ENCODE measurements around the gene DCLRE1C. TPM values are rescaled to one million over a fixed set of nuclear protein-coding genes. Genes with fewer than 3 reads are reported as not detected.

The DCLRE1C gene
- total and polyA plus RNA-seq, 9 of the 15 experiments (the other 6 are each of a cell fraction or from before 2014, with no cell fraction given) = 8.8 to 22.2 (median 13.9) TPM

DNA sequence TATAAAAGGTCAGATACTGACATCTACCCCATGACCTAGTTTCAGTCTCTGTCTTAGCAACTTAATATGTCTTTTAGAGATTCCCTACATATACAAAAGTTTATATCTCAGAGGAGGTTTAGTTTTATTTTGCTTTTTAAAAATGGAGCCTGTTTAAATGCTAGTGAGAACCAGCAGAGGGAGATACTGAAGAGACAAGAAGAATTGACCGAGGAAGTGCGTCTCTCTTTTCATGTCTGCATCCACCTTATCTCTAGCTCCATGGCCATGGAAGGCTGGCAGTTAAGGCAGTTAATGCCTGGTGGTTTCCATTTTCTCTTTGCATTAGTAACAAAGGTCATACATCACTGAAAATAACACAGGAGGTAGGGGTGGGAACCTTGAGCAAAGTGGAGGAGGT lies 64.6 kb downstream of the DCLRE1C start (continued):
- TF ChIP-seq, protein P1, sequence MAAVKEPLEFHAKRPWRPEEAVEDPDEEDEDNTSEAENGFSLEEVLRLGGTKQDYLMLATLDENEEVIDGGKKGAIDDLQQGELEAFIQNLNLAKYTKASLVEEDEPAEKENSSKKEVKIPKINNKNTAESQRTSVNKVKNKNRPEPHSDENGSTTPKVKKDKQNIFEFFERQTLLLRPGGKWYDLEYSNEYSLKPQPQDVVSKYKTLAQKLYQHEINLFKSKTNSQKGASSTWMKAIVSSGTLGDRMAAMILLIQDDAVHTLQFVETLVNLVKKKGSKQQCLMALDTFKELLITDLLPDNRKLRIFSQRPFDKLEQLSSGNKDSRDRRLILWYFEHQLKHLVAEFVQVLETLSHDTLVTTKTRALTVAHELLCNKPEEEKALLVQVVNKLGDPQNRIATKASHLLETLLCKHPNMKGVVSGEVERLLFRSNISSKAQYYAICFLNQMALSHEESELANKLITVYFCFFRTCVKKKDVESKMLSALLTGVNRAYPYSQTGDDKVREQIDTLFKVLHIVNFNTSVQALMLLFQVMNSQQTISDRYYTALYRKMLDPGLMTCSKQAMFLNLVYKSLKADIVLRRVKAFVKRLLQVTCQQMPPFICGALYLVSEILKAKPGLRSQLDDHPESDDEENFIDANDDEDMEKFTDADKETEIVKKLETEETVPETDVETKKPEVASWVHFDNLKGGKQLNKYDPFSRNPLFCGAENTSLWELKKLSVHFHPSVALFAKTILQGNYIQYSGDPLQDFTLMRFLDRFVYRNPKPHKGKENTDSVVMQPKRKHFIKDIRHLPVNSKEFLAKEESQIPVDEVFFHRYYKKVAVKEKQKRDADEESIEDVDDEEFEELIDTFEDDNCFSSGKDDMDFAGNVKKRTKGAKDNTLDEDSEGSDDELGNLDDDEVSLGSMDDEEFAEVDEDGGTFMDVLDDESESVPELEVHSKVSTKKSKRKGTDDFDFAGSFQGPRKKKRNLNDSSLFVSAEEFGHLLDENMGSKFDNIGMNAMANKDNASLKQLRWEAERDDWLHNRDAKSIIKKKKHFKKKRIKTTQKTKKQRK (IDR thresholded peaks at IDR 0.05; ENCODE audit: borderline replicate concordance, low read depth, low read length) = no peak
- no peak for TF ChIP-seq SRSF1 (IDR thresholded peaks at IDR 0.05; ENCODE audit: low read depth, low read length)
- no peak for TF ChIP-seq DDX20 (tag; IDR thresholded peaks at IDR 0.05; ENCODE audit: low read depth)
- TF ChIP-seq DMBX1 (CRISPR knock-in tag; IDR thresholded peaks at IDR 0.05; ENCODE audit: borderline replicate concordance) = no peak
- no peak for TF ChIP-seq POU5F1 (IDR thresholded peaks at IDR 0.05; ENCODE audit: borderline replicate concordance, low read depth, low read length, partially characterized antibody)
- TF ChIP-seq KAT2B (IDR thresholded peaks at IDR 0.05; ENCODE audit: low read depth, low read length) = no peak
- TF ChIP-seq, protein P2, sequence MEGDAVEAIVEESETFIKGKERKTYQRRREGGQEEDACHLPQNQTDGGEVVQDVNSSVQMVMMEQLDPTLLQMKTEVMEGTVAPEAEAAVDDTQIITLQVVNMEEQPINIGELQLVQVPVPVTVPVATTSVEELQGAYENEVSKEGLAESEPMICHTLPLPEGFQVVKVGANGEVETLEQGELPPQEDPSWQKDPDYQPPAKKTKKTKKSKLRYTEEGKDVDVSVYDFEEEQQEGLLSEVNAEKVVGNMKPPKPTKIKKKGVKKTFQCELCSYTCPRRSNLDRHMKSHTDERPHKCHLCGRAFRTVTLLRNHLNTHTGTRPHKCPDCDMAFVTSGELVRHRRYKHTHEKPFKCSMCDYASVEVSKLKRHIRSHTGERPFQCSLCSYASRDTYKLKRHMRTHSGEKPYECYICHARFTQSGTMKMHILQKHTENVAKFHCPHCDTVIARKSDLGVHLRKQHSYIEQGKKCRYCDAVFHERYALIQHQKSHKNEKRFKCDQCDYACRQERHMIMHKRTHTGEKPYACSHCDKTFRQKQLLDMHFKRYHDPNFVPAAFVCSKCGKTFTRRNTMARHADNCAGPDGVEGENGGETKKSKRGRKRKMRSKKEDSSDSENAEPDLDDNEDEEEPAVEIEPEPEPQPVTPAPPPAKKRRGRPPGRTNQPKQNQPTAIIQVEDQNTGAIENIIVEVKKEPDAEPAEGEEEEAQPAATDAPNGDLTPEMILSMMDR (IDR thresholded peaks at IDR 0.05 in 2 of 3, conservative IDR thresholded peaks at IDR 0.05 in 1 of 3; ENCODE audit: insufficient read depth in 2 of 3, low read depth in 1 of 3, low read length in 3 of 3) = peak; percentile 40 to 72 (median 61); a peak in 5 of 6 replicates
- TF ChIP-seq, protein P3, sequence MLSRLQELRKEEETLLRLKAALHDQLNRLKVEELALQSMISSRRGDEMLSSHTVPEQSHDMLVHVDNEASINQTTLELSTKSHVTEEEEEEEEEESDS (CRISPR knock-in tag; IDR thresholded peaks at IDR 0.05) = no peak
- no peak for TF ChIP-seq ZNF217 (CRISPR knock-in tag; IDR thresholded peaks at IDR 0.05)
- TF ChIP-seq CREM (IDR thresholded peaks at IDR 0.05; ENCODE audit: low read depth) = 0 out of 2 replicates have a peak, but pooled peaks have one; percentile 28
